GM12878 (cell line): ENCODE measurements around the gene FHOD3. TPM values are rescaled to one million over a fixed set of nuclear protein-coding genes. Genes with fewer than 3 reads are reported as not detected.

ENCODE experiments used
- ATAC-seq: fragments of 200-7000 bp; cut with Tn5 transposase; 3 replicates; pipeline ENCODE4 v1.9.1; 2020; ENCODE audit warnings: mild to moderate bottlenecking, moderate library complexity
- BruUV-seq: library from RNA; stranded (reverse); fragments of 400-500 nt; replicated peaks from 2 replicates; lab custom pipeline; 2021; lab: Mats Ljungman, UMichigan
- CTCF ChIA-PET: fragments of 300-600 bp; sonication (Branson Sonifier 250); formaldehyde crosslinking; extraction: SDS; loops from one replicate; lab custom pipeline; 2021; ENCODE audit warnings: inconsistent platforms; lab: Yijun Ruan, JAX
- POLR2A ChIA-PET: fragments of 350-600 bp; formaldehyde crosslinking; extraction: SDS; loops from one replicate; lab custom pipeline; 2021; ENCODE audit warnings: inconsistent platforms; lab: Charles Lee
- RAD21 ChIA-PET: fragments of 300-600 bp; sonication (Branson Sonifier 250); formaldehyde crosslinking; loops from one replicate; lab custom pipeline; 2023; ENCODE audit warnings: antibody characterized with exemption; ENCODE audit not compliant: unreplicated experiment; lab: Charles Lee
- SMC1A ChIA-PET: fragments of 300-600 bp; sonication (Branson Sonifier 250); formaldehyde crosslinking; loops from one replicate; lab custom pipeline; 2023; ENCODE audit not compliant: unreplicated experiment, uncharacterized antibody; lab: Charles Lee
- DNase-seq: peaks from one replicate; pipeline ENCODE4 v3.0.0-alpha.2; 2011; ENCODE audit warnings: low read depth, low spot score
- FAIRE-seq: peaks from 3 replicates; lab custom pipeline; 2011; peaks lifted over from hg19 to GRCh38; lab: Jason Lieb, UNC
- H2AFZ ChIP-seq: 2 replicates; pipeline ENCODE4 v1.6.0; 2011; ENCODE audit warnings: low read depth, low read length, control low read depth; ENCODE audit not compliant: control insufficient read depth
- H3K27ac ChIP-seq: 2 replicates; pipeline ENCODE4 v1.5.1; 2011; ENCODE audit warnings: control low read depth; ENCODE audit not compliant: control insufficient read depth, insufficient read depth
- H3K27me3 ChIP-seq, 2 experiments: replicated peaks in 1 of 2; 2 replicates each; pipeline versions ENCODE4 v1.6.0 to v1.6.1; 2011; ENCODE audit warnings: low read length in 1 of 2; ENCODE audit not compliant: control insufficient read depth in 2 of 2, insufficient read depth in 2 of 2
- H3K36me3 ChIP-seq, 2 experiments: 2 replicates each; pipeline ENCODE4 v1.5.1; 2011; ENCODE audit warnings: low read length in 1 of 2; ENCODE audit not compliant: control insufficient read depth in 2 of 2, insufficient read depth in 2 of 2
- H3K4me1 ChIP-seq: 2 replicates; pipeline ENCODE4 v1.6.1; 2011; ENCODE audit warnings: mild to moderate bottlenecking, low read length, moderate library complexity, mixed read lengths; ENCODE audit not compliant: control insufficient read depth, insufficient read depth
- H3K4me2 ChIP-seq: 2 replicates; pipeline ENCODE4 v1.6.0; 2011; ENCODE audit warnings: control low read depth; ENCODE audit not compliant: control insufficient read depth, insufficient read depth
- H3K4me3 ChIP-seq: fragments of 200-600 bp; sonication (generic); 2 replicates; pipeline ENCODE4 v1.5.1; 2016
- H3K79me2 ChIP-seq: 2 replicates; pipeline ENCODE4 v1.6.0; 2011; ENCODE audit warnings: low read length; ENCODE audit not compliant: control insufficient read depth, insufficient read depth
- H3K9ac ChIP-seq: 2 replicates; pipeline ENCODE4 v1.8.0; 2011; ENCODE audit warnings: low read length, control low read depth, mixed read lengths; ENCODE audit not compliant: control insufficient read depth, insufficient read depth
- H3K9me3 ChIP-seq: replicated peaks from 3 replicates; pipeline ENCODE4 v1.5.1; 2011; ENCODE audit warnings: mild to moderate bottlenecking, low read length; ENCODE audit not compliant: control insufficient read depth, insufficient read depth
- H4K20me1 ChIP-seq: 2 replicates; pipeline ENCODE4 v1.6.0; 2011; ENCODE audit not compliant: control insufficient read depth, insufficient read depth
- BHLHE40 ChIP-seq, 2 experiments: fragments of 450-650 bp in 1 of 2; IDR thresholded peaks; 2 replicates each; pipeline ENCODE4 v1.6.1; 2011 to 2017; ENCODE audit warnings: low read depth in 2 of 2, borderline replicate concordance in 1 of 2, improper control_type of control experiment in 1 of 2, low read length in 1 of 2, mild to moderate bottlenecking in 1 of 2
- IKZF1 ChIP-seq: fragments of 450-650 bp; conservative IDR thresholded peaks from 2 replicates; pipeline ENCODE4 v1.6.1; 2017; ENCODE audit warnings: antibody characterized with exemption, mild to moderate bottlenecking
- IRF4 ChIP-seq: IDR thresholded peaks from 2 replicates; pipeline ENCODE4 v1.6.1; 2011; ENCODE audit warnings: low read depth, low read length
- MYB ChIP-seq: fragments of 150-350 bp; IDR thresholded peaks from 2 replicates; pipeline ENCODE4 v1.6.1; 2014; ENCODE audit warnings: mild to moderate bottlenecking, low read depth, low read length, borderline replicate concordance
- NFXL1 ChIP-seq: fragments of 450-650 bp; IDR thresholded peaks from 2 replicates; pipeline ENCODE4 v1.6.1; 2017; ENCODE audit warnings: antibody characterized with exemption, mild to moderate bottlenecking, borderline replicate concordance
- PAX8 ChIP-seq: fragments of 450-650 bp; IDR thresholded peaks from 2 replicates; pipeline ENCODE4 v1.6.1; 2017; ENCODE audit warnings: mild to moderate bottlenecking, moderate library complexity
- WGBS: methylation state at CpG from one replicate; pipeline ENCODE4 v1.1.6; 2016; ENCODE audit warnings: low lambda C conversion rate; ENCODE audit not compliant: insufficient replicate concordance, insufficient coverage; ENCODE audit errors: missing lambda C conversion rate; 5-methylcytosine and 5-hydroxymethylcytosine counted together
- in situ Hi-C: fragments of 300-500 bp; cut with MboI; formaldehyde crosslinking; loops from 9 replicates; pipeline ENCODE4 v1.14.3; 2018; ENCODE audit warnings: mixed read lengths
- intact Hi-C: fragments of 100-400 bp; cut with micrococcal nuclease; formaldehyde crosslinking; loops from one replicate; pipeline ENCODE4 v1.14.2; 2022; ENCODE audit not compliant: unreplicated experiment
- polyA plus RNA-seq, 11 experiments: library from polyadenylated mRNA; depleted of rRNA in 4 of 11; unstranded in 6 of 11; stranded (reverse) in 5 of 11; fragments of >200 nt; fragmentation: Nextera tagmentation in 4 of 11; fragmentation: Illumina TruSeq in 1 of 11; extraction: Ambion mirVana in 4 of 11; extraction: Trizol in 1 of 11; gene quantifications; 1 replicate in 1 of 11; 2 replicates in 10 of 11; pipeline versions ENCODE4 v1.2.1 to v1.2.3, GENCODE V29; 2011 to 2016; ENCODE audit warnings: inconsistent platforms in 2 of 11, missing spikeins in 2 of 11, low read depth in 1 of 11
- total RNA-seq, 4 experiments: library from RNA; depleted of rRNA in 3 of 4; stranded (reverse); fragments of >200 nt in 3 of 4; fragmentation: Illumina TruSeq in 1 of 4; extraction: Trizol in 1 of 4; gene quantifications; 2 replicates each; pipeline versions ENCODE4 v1.2.1 to v1.2.3, GENCODE V29; 2013 to 2021
- TF ChIP-seq, protein P1 (sequence below): fragments of 450-650 bp; IDR thresholded peaks from 2 replicates; pipeline ENCODE4 v1.6.1; 2017; ENCODE audit warnings: antibody characterized with exemption, mild to moderate bottlenecking, moderate library complexity
- TF ChIP-seq, protein P2 (sequence below): fragments of 450-650 bp; IDR thresholded peaks from 2 replicates; pipeline ENCODE4 v1.6.1; 2017; ENCODE audit warnings: mild to moderate bottlenecking
- TF ChIP-seq, protein P3 (sequence below), 3 experiments: IDR thresholded peaks in 2 of 3; conservative IDR thresholded peaks in 1 of 3; 2 replicates each; pipeline ENCODE4 v1.5.1; 2011; ENCODE audit warnings: low read depth in 3 of 3, low read length in 3 of 3, mild to moderate bottlenecking in 3 of 3, control low read depth in 2 of 3, moderate library complexity in 2 of 3, inconsistent platforms in 1 of 3, mixed read lengths in 1 of 3; ENCODE audit not compliant: control insufficient read depth in 2 of 3, insufficient read depth in 1 of 3; ENCODE audit errors: extremely low read depth in 1 of 3

Gene FHOD3
- total and polyA plus RNA-seq, 10 of the 15 experiments (the other 5 are each of a cell fraction or from before 2014, with no cell fraction given) = 0.77 to 26.7 (median 10.4) TPM

DNA sequence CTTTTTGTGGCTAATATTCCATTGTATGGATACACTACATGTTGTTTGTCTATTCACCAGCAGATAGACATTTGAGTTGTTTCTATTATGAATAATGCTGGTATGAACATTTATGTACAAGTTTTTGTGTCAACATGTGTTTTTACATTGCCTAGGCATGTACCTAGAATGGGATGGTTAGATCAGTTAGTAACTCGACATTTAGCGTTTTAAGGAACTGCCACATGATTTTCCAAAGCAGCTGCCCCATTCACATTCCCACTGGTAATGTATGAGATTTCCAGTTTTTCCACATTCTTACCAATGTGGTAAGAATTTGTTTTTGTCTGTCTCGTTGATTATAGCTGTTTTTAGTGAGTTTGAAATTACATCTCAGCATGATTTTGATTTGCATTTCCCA lies 112.8 kb downstream of the FHOD3 start:
- H3K4me2 ChIP-seq = no peak overlapping the region
- intact Hi-C loops = loop anchor here (2.0 to 10.0 kb wide), 3 partner anchors 36 to 254 kb away; no protein-coding TSS in a partner anchor
- H3K9me3 ChIP-seq = no peaks in the 10 kb centered on the region
- CTCF ChIA-PET = interaction anchor here (0.9 to 9.5 kb wide), 9 partner anchors 10 to 162 kb away, joined by 3 to 107 read pairs (median 6); no protein-coding TSS in a partner anchor
- POLR2A ChIA-PET = interaction anchor here (1.0 to 2.9 kb wide), 3 partner anchors 9 to 13 kb away, joined by 3 to 16 read pairs (median 5); no protein-coding TSS in a partner anchor
- H3K79me2 ChIP-seq = no peaks in the 10 kb centered on the region
- no peaks in the 10 kb centered on the region for H3K4me1 ChIP-seq
- no peak overlapping the region for H2AFZ ChIP-seq
- RAD21 ChIA-PET = interaction anchor here (1.1 to 8.5 kb wide), 5 partner anchors 11 to 124 kb away, joined by 3 to 51 read pairs (median 5); no protein-coding TSS in a partner anchor
- no peaks in the 10 kb centered on the region for H4K20me1 ChIP-seq
- 60% methylated on average over 3 of the region's 3 CpGs for WGBS
- no peaks in the 10 kb centered on the region for H3K36me3 ChIP-seq
- FAIRE-seq = no peak
- no peak overlapping the region for H3K4me3 ChIP-seq
- BruUV-seq = no TSS peak
- SMC1A ChIA-PET = interaction anchor here (1.0 to 50.9 kb wide), 6 partner anchors 10 to 125 kb away, joined by 3 to 1180 read pairs (median 10); no protein-coding TSS in a partner anchor
- TF ChIP-seq MYB (no peak), NFXL1 (no peak), PAX8 (no peak), IRF4 (no peak), BHLHE40 (IDR thresholded peaks at IDR 0.05; ENCODE audit: borderline replicate concordance in 1 of 2, low read depth in 2 of 2, low read length in 1 of 2) (no peak), IKZF1 (no peak)
- TF ChIP-seq, protein P1, sequence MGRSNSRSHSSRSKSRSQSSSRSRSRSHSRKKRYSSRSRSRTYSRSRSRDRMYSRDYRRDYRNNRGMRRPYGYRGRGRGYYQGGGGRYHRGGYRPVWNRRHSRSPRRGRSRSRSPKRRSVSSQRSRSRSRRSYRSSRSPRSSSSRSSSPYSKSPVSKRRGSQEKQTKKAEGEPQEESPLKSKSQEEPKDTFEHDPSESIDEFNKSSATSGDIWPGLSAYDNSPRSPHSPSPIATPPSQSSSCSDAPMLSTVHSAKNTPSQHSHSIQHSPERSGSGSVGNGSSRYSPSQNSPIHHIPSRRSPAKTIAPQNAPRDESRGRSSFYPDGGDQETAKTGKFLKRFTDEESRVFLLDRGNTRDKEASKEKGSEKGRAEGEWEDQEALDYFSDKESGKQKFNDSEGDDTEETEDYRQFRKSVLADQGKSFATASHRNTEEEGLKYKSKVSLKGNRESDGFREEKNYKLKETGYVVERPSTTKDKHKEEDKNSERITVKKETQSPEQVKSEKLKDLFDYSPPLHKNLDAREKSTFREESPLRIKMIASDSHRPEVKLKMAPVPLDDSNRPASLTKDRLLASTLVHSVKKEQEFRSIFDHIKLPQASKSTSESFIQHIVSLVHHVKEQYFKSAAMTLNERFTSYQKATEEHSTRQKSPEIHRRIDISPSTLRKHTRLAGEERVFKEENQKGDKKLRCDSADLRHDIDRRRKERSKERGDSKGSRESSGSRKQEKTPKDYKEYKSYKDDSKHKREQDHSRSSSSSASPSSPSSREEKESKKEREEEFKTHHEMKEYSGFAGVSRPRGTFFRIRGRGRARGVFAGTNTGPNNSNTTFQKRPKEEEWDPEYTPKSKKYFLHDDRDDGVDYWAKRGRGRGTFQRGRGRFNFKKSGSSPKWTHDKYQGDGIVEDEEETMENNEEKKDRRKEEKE = no peak
- TF ChIP-seq, protein P2, sequence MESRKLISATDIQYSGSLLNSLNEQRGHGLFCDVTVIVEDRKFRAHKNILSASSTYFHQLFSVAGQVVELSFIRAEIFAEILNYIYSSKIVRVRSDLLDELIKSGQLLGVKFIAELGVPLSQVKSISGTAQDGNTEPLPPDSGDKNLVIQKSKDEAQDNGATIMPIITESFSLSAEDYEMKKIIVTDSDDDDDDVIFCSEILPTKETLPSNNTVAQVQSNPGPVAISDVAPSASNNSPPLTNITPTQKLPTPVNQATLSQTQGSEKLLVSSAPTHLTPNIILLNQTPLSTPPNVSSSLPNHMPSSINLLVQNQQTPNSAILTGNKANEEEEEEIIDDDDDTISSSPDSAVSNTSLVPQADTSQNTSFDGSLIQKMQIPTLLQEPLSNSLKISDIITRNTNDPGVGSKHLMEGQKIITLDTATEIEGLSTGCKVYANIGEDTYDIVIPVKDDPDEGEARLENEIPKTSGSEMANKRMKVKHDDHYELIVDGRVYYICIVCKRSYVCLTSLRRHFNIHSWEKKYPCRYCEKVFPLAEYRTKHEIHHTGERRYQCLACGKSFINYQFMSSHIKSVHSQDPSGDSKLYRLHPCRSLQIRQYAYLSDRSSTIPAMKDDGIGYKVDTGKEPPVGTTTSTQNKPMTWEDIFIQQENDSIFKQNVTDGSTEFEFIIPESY = no peak
- TF ChIP-seq, protein P3, sequence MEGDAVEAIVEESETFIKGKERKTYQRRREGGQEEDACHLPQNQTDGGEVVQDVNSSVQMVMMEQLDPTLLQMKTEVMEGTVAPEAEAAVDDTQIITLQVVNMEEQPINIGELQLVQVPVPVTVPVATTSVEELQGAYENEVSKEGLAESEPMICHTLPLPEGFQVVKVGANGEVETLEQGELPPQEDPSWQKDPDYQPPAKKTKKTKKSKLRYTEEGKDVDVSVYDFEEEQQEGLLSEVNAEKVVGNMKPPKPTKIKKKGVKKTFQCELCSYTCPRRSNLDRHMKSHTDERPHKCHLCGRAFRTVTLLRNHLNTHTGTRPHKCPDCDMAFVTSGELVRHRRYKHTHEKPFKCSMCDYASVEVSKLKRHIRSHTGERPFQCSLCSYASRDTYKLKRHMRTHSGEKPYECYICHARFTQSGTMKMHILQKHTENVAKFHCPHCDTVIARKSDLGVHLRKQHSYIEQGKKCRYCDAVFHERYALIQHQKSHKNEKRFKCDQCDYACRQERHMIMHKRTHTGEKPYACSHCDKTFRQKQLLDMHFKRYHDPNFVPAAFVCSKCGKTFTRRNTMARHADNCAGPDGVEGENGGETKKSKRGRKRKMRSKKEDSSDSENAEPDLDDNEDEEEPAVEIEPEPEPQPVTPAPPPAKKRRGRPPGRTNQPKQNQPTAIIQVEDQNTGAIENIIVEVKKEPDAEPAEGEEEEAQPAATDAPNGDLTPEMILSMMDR (IDR thresholded peaks at IDR 0.05 in 2 of 3, conservative IDR thresholded peaks at IDR 0.05 in 1 of 3; ENCODE audit: control insufficient read depth in 2 of 3, extremely low read depth in 1 of 3, insufficient read depth in 1 of 3, low read depth in 3 of 3, low read length in 3 of 3) = no peak
- TF ChIP-seq, all 136 proteins: peak for 0
- ATAC-seq = no peak
- in situ Hi-C loops = no loop called here
- Histone ChIP-seq H3K27ac (no peak overlapping the region), H3K9ac (no peak overlapping the region), H3K27me3 (no peaks in the 10 kb centered on the region)
- no peak for DNase-seq
